ENCODE results near the gene WDFY3. TPM values are rescaled to one million over a fixed set of nuclear protein-coding genes. Genes with fewer than 3 reads are reported as not detected.

WDFY3 gene
- total and polyA plus RNA-seq, 2 donors (not counting 1 experiment from before 2014, with no cell fraction given): 0.05 to 0.36 TPM

DNA sequence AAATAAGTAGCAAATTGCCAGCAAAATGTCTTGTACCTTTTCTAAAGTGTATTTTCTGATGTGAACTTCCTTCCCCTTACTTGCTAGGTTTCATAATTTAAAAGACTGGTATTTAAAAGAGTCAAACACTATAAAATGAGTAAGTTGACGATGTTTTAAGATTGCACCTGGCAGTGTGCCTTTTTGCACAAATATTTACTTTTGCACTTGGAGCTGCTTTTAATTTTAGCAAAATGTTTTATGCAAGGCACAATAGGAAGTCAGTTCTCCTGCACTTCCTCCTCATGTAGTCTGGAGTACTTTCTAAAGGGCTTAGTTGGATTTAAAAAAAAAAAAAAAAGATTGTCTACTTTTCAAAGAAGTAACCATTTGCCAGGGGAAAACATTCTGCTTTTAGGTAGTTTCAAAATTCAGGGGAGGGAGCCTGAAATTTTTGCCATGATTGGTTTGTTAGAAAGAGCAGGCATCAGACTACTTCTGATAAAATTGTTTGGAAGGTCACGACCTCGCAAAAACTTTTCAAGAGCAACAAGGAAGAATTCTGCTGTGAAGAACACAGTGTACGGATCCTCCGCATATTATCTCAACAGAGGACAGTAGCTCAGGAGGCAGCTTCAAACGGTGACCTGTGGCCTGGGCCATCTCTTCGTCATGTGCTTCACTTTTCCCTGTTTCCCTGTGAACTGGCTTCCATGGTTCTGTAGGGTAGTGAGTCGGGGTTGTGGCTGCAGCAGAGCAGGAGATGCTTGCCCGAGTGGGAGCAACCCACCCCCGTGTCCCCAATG lies 317.4 kb downstream of the WDFY3 start:
- no peak overlapping the region for H3K4me2 ChIP-seq (replicated peaks; ENCODE audit: low read depth, low read length, poor library complexity, severe bottlenecking)
- H3K9me3 Mint-ChIP-seq (ENCODE audit: insufficient read depth): no peaks in the 10 kb centered on the region
- no peak overlapping the region for H3K4me3 ChIP-seq (ENCODE audit: control extremely low read depth in 1 of 5, extremely low read depth in 1 of 5, insufficient read depth in 1 of 5, low read depth in 2 of 5, low read length in 4 of 5)
- H3K27me3 Mint-ChIP-seq: no peaks in the 10 kb centered on the region
- no peaks in the 10 kb centered on the region for H3K36me3 ChIP-seq (replicated peaks in 1 of 2; ENCODE audit: control extremely low read depth in 1 of 2, control insufficient read depth in 1 of 2, extremely low read depth in 1 of 2, insufficient read depth in 2 of 2, low read length in 1 of 2)
- no peak overlapping the region for H3K27ac ChIP-seq (ENCODE audit: low read length in 2 of 2)
- 86% methylated on average over 9 of the region's 10 CpGs for WGBS (ENCODE audit: insufficient coverage)
- H2AFZ ChIP-seq (ENCODE audit: insufficient read depth, low read depth, low read length, poor library complexity, severe bottlenecking): no peak overlapping the region
- H3K4me3 Mint-ChIP-seq: no peak overlapping the region
- no peaks in the 10 kb centered on the region for H3K27me3 ChIP-seq (replicated peaks in 1 of 4; ENCODE audit: control extremely low read depth in 1 of 4, control insufficient read depth in 3 of 4, insufficient read depth in 4 of 4, low read length in 3 of 4)
- ChIA-PET CTCF (no interaction called here), POLR2A (no interaction called here)
- H3K9ac ChIP-seq (ENCODE audit: low read length): no peak overlapping the region
- ATAC-seq (ENCODE audit: low read depth) (no peak), DNase-seq (no peak)
- no peaks in the 10 kb centered on the region for H4K20me1 ChIP-seq (ENCODE audit: control insufficient read depth, insufficient read depth, low read length, poor library complexity, severe bottlenecking)
- no peak overlapping the region for H3K27ac Mint-ChIP-seq
- H3K9me3 ChIP-seq (ENCODE audit: control extremely low read depth in 1 of 3, control insufficient read depth in 2 of 3, insufficient read depth in 1 of 3, low read length in 2 of 3): no peaks in the 10 kb centered on the region
- no peaks in the 10 kb centered on the region for H3K79me2 ChIP-seq (ENCODE audit: control insufficient read depth, insufficient read depth, low read length)
- intact Hi-C loops (cut with micrococcal nuclease): no loop called here
- H3K4me1 ChIP-seq (ENCODE audit: control insufficient read depth in 2 of 2, insufficient read depth in 2 of 2, low read length in 2 of 2): no peaks in the 10 kb centered on the region
- no peaks in the 10 kb centered on the region for H3K4me1 Mint-ChIP-seq
- TF ChIP-seq CTCF (IDR thresholded peaks at IDR 0.05): no peak
- no peak for TF ChIP-seq EZH2 (IDR thresholded peaks at IDR 0.05; ENCODE audit: borderline replicate concordance, insufficient read depth, low read depth, low read length, poor library complexity, severe bottlenecking)

DNA sequence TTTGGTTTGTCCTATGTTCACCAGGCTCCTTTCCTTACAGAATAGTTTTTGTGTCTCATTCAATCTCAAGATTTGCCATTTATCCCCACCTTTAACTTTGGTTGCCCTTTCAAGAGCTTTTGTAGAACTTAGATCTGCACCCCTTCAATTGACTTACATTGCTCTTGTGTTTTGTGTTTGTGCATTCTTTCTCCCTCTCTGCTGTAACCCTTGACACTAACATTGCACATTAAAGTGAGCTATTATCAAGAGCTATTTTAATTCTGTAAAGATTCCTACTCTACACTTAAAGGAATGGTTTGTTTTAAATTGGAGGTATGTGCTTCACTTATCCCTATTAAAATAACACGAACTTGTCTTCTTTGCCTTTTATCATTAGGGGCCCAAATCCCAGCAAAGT lies 318.3 kb downstream of the WDFY3 start:
- WGBS (ENCODE audit: insufficient coverage): no CpG with 5 or more reads among the region's 1 CpG
- no peak overlapping the region for H3K27ac ChIP-seq (ENCODE audit: low read length in 2 of 2)

More for the DNA sequence above, 318.3 kb downstream of the WDFY3 start:
- TF ChIP-seq CTCF (IDR thresholded peaks at IDR 0.05): no peak
- TF ChIP-seq EZH2 (IDR thresholded peaks at IDR 0.05; ENCODE audit: borderline replicate concordance, insufficient read depth, low read depth, low read length, poor library complexity, severe bottlenecking): no peak
- H3K4me2 ChIP-seq (replicated peaks; ENCODE audit: low read depth, low read length, poor library complexity, severe bottlenecking): no peak overlapping the region
- no peak overlapping the region for H3K4me3 ChIP-seq (ENCODE audit: control extremely low read depth in 1 of 5, extremely low read depth in 1 of 5, insufficient read depth in 1 of 5, low read depth in 2 of 5, low read length in 4 of 5)
- Mint-ChIP-seq H3K27me3 (no peaks in the 10 kb centered on the region), H3K27ac (no peak overlapping the region), H3K4me1 (no peaks in the 10 kb centered on the region), H3K9me3 (ENCODE audit: insufficient read depth) (no peaks in the 10 kb centered on the region), H3K4me3 (no peak overlapping the region)
- no peaks in the 10 kb centered on the region for H4K20me1 ChIP-seq (ENCODE audit: control insufficient read depth, insufficient read depth, low read length, poor library complexity, severe bottlenecking)
- ChIA-PET CTCF (no interaction called here), POLR2A (no interaction called here)
- H3K9me3 ChIP-seq (ENCODE audit: control extremely low read depth in 1 of 3, control insufficient read depth in 2 of 3, insufficient read depth in 1 of 3, low read length in 2 of 3): no peaks in the 10 kb centered on the region
- H3K27me3 ChIP-seq (replicated peaks in 1 of 4; ENCODE audit: control extremely low read depth in 1 of 4, control insufficient read depth in 3 of 4, insufficient read depth in 4 of 4, low read length in 3 of 4): no peaks in the 10 kb centered on the region
- ATAC-seq (ENCODE audit: low read depth) (no peak), DNase-seq (no peak)
- no peaks in the 10 kb centered on the region for H3K4me1 ChIP-seq (ENCODE audit: control insufficient read depth in 2 of 2, insufficient read depth in 2 of 2, low read length in 2 of 2)
- intact Hi-C loops (cut with micrococcal nuclease): no loop called here
- H3K36me3 ChIP-seq (replicated peaks in 1 of 2; ENCODE audit: control extremely low read depth in 1 of 2, control insufficient read depth in 1 of 2, extremely low read depth in 1 of 2, insufficient read depth in 2 of 2, low read length in 1 of 2): no peaks in the 10 kb centered on the region
- no peak overlapping the region for H2AFZ ChIP-seq (ENCODE audit: insufficient read depth, low read depth, low read length, poor library complexity, severe bottlenecking)
- H3K79me2 ChIP-seq (ENCODE audit: control insufficient read depth, insufficient read depth, low read length): no peaks in the 10 kb centered on the region
- no peak overlapping the region for H3K9ac ChIP-seq (ENCODE audit: low read length)

Measured in B cell (primary cell).